Smooth muscle cell (in vitro differentiated cells): ENCODE measurements around the gene EDA. TPM values are rescaled to one million over a fixed set of nuclear protein-coding genes. Genes with fewer than 3 reads are reported as not detected.

ENCODE experiments used
- DNase-seq: peaks from one replicate; lab custom pipeline; 2025; ENCODE audit not compliant: unreplicated experiment; lab: John Stamatoyannopoulos, UW
- H2AFZ ChIP-seq: fragments of 200-600 bp; sonication (generic); 2 replicates; pipeline ENCODE4 v1.6.0; 2016; ENCODE audit warnings: antibody characterized with exemption, low read depth, mild to moderate bottlenecking
- H3F3A ChIP-seq: fragments of 200-600 bp; sonication (generic); 2 replicates; pipeline ENCODE4 v1.6.0; 2017; ENCODE audit warnings: antibody characterized with exemption, low read depth
- H3K27ac ChIP-seq: fragments of 200-600 bp; sonication (generic); 2 replicates; pipeline ENCODE4 v1.5.1; 2016; ENCODE audit warnings: low read depth, mild to moderate bottlenecking
- H3K27me3 ChIP-seq: fragments of 200-600 bp; sonication (generic); 2 replicates; pipeline ENCODE4 v1.6.1; 2016; ENCODE audit warnings: low read depth, mild to moderate bottlenecking
- H3K36me3 ChIP-seq: fragments of 200-600 bp; sonication (generic); 2 replicates; pipeline ENCODE4 v1.5.1; 2016; ENCODE audit warnings: low read depth
- H3K4me1 ChIP-seq: fragments of 200-600 bp; sonication (generic); 2 replicates; pipeline ENCODE4 v1.5.1; 2016; ENCODE audit warnings: low read depth
- H3K4me2 ChIP-seq: fragments of 200-600 bp; sonication (generic); 2 replicates; pipeline ENCODE4 v1.6.0; 2016; ENCODE audit warnings: mild to moderate bottlenecking
- H3K4me3 ChIP-seq: fragments of 200-600 bp; sonication (generic); 2 replicates; pipeline ENCODE4 v1.5.1; 2016; ENCODE audit warnings: mild to moderate bottlenecking
- H3K79me2 ChIP-seq: fragments of 200-600 bp; sonication (generic); 2 replicates; pipeline ENCODE4 v1.6.0; 2016; ENCODE audit warnings: low read depth, mild to moderate bottlenecking
- H3K9ac ChIP-seq: fragments of 200-600 bp; sonication (generic); 2 replicates; pipeline ENCODE4 v1.6.0; 2016; ENCODE audit warnings: low read depth
- H3K9me3 ChIP-seq: fragments of 200-600 bp; sonication (generic); replicated peaks from 2 replicates; pipeline ENCODE4 v1.5.1; 2016; ENCODE audit warnings: low read depth
- H4K20me1 ChIP-seq: fragments of 200-600 bp; sonication (generic); 2 replicates; pipeline ENCODE4 v1.6.0; 2016; ENCODE audit warnings: low read depth
- CTCF ChIP-seq: fragments of 200-600 bp; sonication (generic); IDR thresholded peaks from 2 replicates; pipeline ENCODE4 v1.5.1; 2017; ENCODE audit warnings: borderline replicate concordance, mild to moderate bottlenecking, antibody characterized with exemption; ENCODE audit not compliant: insufficient read depth, poor library complexity, severe bottlenecking
- WGBS: methylation state at CpG from one replicate; pipeline ENCODE4 v1.1.7; 2016; ENCODE audit warnings: low lambda C conversion rate; 5-methylcytosine and 5-hydroxymethylcytosine counted together
- polyA plus RNA-seq: library from polyadenylated mRNA; unstranded; fragments of >200 nt; fragmentation: Nextera tagmentation; extraction: Ambion mirVana; gene quantifications from 2 replicates; pipeline ENCODE4 v1.2.1, GENCODE V29; 2016
- total RNA-seq: library from RNA; depleted of rRNA; stranded (reverse); fragments of >200 nt; gene quantifications from 2 replicates; pipeline ENCODE4 v1.2.3, GENCODE V29; 2014

EDA gene
- total and polyA plus RNA-seq, 2 experiments from 2014 or later: 2.0 TPM; not detected in 1

- no peak overlapping the region for H3K9ac ChIP-seq
- no peak overlapping the region for H3K4me2 ChIP-seq
- peaks cover 2% of the 10 kb centered on the region for H3K9me3 ChIP-seq
- H3K4me1 ChIP-seq: peaks cover 9% of the 10 kb centered on the region
- H3K36me3 ChIP-seq: no peaks in the 10 kb centered on the region
- no peaks in the 10 kb centered on the region for H3K27me3 ChIP-seq
- TF ChIP-seq CTCF: no peak
- DNase-seq: no peak
- no peak overlapping the region for H3K27ac ChIP-seq
- H3K4me3 ChIP-seq: no peak overlapping the region
- no peaks in the 10 kb centered on the region for H4K20me1 ChIP-seq
- H3K79me2 ChIP-seq: no peaks in the 10 kb centered on the region
- no peaks in the 10 kb centered on the region for H3F3A ChIP-seq
- H2AFZ ChIP-seq: no peak overlapping the region
Measured at GRCh38 chrX:69919749-69920148, 303.8 kb downstream of the EDA start.

- Histone ChIP-seq H3K4me3 (no peak overlapping the region), H3K79me2 (no peaks in the 10 kb centered on the region), H3K27ac (no peak overlapping the region), H3K9me3 (no peaks in the 10 kb centered on the region), H3K4me1 (no peaks in the 10 kb centered on the region), H3K4me2 (no peak overlapping the region), H3K9ac (no peak overlapping the region), H3K27me3 (no peaks in the 10 kb centered on the region), H3F3A (no peaks in the 10 kb centered on the region), H3K36me3 (no peaks in the 10 kb centered on the region), H2AFZ (no peak overlapping the region), H4K20me1 (no peaks in the 10 kb centered on the region)
- DNase-seq: no peak
- no peak for TF ChIP-seq CTCF
- WGBS: 77% methylated on average over 3 of the region's 3 CpGs
Measured at GRCh38 chrX:69932323-69932722, 316.4 kb downstream of the EDA start.

GRCh38 chrX:69948276-69948797, 332.4 kb downstream of the EDA start:
- Histone ChIP-seq H3K27me3 (no peaks in the 10 kb centered on the region), H3F3A (no peaks in the 10 kb centered on the region), H3K9ac (no peak overlapping the region), H3K4me2 (no peak overlapping the region), H3K4me3 (no peak overlapping the region), H2AFZ (no peak overlapping the region), H3K4me1 (no peaks in the 10 kb centered on the region), H3K27ac (no peak overlapping the region), H3K79me2 (no peaks in the 10 kb centered on the region), H3K36me3 (no peaks in the 10 kb centered on the region), H4K20me1 (no peaks in the 10 kb centered on the region), H3K9me3 (no peaks in the 10 kb centered on the region)
- no peak for TF ChIP-seq CTCF
- WGBS: 46% methylated on average over 2 of the region's 2 CpGs
- DNase-seq: no peak

GRCh38 chrX:69951753-69952152, 335.8 kb downstream of the EDA start:
- no peak overlapping the region for H2AFZ ChIP-seq
- H3K27ac ChIP-seq: no peak overlapping the region
- WGBS: 58% methylated on average over 1 of the region's 1 CpG
- no peaks in the 10 kb centered on the region for H3K36me3 ChIP-seq
- no peaks in the 10 kb centered on the region for H3F3A ChIP-seq
- no peaks in the 10 kb centered on the region for H3K9me3 ChIP-seq
- no peaks in the 10 kb centered on the region for H4K20me1 ChIP-seq
- H3K4me2 ChIP-seq: no peak overlapping the region
- H3K4me3 ChIP-seq: no peak overlapping the region
- H3K9ac ChIP-seq: no peak overlapping the region
- no peak for DNase-seq
- no peak for TF ChIP-seq CTCF
- H3K4me1 ChIP-seq: no peaks in the 10 kb centered on the region
- H3K79me2 ChIP-seq: no peaks in the 10 kb centered on the region
- no peaks in the 10 kb centered on the region for H3K27me3 ChIP-seq
